AG08395 (cell line): Measurements from ENCODE around the gene FLT4.

Source experiments
- DNase-seq: peaks from one replicate; pipeline ENCODE4 v3.0.0; 2012; ENCODE audit warnings: mixed read lengths, low spot score

The FLT4 gene

GRCh38 chr5:180605554-180606214 is 43.7 kb downstream of the FLT4 start:
- DNase-seq, result peak; percentile 34

GRCh38 chr5:180604271-180604670 is 45.1 kb downstream of the FLT4 start:
- DNase-seq, result no peak

DNA sequence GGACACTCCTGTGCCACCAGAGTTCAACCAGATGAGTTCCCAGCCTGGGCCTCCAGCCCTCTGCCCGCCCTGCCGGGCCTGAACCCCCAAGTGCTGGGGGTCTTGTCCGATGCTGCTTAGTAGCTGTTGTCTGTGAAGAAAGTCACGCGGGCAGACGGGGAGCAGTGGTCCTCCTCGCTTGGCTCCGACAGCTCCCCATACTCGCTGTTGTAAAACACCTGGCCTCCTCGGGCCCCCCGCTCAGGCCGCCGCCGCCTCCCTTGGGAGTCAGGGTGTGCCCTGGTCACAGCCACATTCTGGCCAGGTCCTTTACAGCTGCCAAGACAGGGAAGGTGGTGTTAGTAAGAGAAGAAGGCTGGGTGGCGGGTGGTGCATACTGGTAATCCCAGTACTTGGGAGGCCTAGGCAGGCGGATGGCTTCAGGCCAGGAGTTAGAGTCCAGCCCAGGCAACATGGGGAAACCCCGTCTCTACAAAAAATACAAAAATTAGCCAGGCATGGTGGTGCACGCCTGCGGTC is 46.3 kb downstream of the FLT4 start:
- DNase-seq, result no peak

DNA sequence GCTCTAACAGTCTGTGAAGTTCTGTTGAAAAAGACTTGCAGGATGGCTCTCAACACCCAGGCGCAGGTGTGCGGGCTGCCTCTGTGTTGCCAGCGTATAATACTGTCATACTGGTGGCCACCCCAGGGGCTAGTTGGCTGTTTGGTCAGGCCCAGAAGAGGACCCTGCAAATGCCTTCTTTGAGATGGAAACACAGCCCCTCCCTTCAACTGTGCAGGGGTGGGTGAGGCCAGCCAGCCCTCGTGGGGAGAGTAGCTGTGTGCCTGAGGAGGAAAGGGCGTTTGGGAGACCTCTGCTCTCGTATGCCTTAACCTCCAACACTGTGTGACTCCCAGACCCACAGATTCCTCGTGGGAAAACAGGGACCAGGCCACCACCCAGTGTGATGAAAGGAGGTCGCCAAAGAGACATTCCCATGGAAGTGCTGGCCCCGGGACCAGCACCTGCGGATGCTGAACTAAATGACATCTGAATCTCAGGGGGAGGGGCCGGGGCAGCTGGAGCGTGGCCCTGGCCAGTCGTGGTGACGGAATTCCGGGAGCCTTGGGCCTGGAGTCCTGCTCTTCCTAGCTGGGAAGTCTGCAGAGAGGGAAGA is 46.8 kb downstream of the FLT4 start:
- DNase-seq, result no peak

DNA sequence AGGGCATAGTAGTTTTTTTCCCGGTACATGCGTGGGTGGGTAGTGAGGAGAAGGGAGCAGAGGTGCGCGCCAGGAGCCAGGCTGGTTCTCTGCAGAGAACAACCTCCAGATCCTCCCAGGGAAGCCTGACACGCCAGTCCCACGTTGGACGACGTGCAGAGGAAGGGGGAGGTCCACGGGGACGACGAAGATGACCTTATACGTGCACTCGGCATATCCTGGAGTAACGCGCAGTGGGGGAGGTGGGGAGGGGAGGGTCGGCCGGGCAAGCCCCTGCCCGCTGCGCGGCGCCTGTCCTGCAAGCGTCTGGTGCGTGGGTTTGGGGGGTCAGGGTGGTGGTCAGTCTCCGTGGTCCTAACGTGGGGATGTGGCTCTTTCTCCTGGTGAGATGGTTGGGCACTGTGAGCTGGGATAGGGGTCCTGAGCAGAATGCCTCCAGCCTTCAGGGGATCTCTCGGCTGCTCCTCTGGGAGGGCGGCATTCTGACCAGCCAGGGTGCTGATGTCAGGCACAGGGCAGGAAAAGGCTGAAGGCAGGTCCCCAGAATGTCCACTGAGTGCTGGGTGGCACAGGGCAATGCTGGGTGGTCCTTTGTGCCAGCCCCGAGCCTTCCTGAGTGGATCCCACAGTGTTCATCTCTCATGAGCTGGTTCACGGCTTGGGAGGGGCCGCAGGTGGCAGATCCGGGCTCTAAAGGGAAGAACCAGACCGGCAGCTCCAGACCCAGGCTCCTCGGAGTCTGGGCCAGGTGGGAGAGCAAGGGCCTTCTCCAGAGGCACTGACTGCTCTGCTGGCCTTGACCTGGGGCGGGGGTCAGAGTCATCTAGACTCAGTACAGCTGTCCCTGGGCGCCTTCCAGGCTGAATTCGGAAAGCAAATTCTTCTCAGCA is 47.6 kb downstream of the FLT4 start:
- DNase-seq, result no peak

DNA sequence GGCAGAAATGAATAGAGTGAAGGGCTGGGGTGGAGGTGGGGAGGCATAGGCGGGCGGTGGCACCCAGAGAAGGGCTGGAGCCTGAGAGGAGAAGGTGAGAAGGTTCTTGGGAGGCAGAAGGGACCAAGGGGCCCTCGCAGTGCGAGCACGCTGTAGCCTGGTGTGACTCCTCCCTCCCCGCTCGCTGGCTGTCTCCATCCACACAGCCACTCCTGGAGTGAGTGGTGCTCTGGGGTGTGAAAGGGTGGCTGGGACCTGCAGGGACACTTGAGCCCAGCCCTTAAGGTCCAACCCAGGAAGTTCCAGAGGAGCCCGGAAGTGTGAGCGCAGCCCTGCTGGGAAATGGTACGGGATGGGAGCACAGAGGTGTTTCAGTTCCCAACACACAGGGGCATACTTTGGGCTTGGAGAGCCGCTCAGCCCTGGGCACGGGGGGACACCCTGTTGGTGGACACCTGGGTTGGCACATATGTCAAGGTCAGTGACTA is 48.8 kb downstream of the FLT4 start:
- DNase-seq, result no peak

DNA sequence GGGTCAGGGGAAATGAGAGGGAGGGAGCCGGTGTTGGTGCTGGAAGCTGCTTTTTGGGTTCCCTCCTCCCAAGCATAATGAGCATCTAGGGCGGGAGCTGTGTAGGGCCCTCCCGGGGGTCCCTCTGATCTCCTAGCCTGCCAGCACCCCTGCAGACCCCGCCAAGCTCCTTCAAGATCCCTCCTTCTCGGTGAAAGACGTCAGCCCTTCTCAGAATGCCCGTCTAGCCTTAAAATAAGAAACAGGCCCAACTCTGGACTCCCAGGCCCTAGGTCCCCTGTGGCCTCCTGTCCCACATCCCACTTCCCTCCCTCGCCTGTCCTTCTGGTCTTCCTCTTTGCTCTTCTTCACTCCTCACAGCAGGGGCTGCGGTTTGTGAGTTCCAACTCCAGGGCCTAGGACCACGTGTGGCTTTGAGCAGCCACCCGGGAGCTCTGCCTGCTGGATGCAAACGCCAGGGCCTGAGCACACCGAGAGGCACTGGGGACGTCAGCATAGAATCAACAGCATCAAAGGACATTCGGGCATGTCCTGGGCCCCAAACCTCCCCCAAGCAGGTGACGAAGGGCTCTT is 49.3 kb downstream of the FLT4 start:
- DNase-seq, result no peak

- no peak for DNase-seq
Measured at GRCh38 chr5:180599590-180599914, 49.8 kb downstream of the FLT4 start.

GRCh38 chr5:180598797-180599589 is 50.4 kb downstream of the FLT4 start:
- DNase-seq, result no peak

DNA sequence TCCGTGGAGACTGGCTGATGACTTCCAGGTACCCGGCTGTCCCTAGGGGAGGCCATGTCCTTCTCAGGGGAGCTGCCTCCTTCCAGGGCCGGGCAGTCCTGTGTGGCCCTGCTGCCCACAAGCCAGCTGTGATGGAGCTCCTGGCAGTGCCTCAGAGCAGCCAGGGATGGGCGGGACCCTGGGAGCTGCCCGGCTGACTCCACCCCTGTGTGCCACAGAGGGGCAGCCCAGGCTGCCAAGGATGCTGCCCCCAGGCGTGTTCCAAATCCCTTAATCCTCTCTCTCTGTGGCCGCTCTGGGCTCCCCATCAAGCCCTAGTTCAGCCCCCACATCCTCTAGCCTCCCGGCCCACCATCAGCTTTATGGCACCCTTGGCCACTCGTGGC is 51.1 kb downstream of the FLT4 start:
- no peak for DNase-seq

DNA sequence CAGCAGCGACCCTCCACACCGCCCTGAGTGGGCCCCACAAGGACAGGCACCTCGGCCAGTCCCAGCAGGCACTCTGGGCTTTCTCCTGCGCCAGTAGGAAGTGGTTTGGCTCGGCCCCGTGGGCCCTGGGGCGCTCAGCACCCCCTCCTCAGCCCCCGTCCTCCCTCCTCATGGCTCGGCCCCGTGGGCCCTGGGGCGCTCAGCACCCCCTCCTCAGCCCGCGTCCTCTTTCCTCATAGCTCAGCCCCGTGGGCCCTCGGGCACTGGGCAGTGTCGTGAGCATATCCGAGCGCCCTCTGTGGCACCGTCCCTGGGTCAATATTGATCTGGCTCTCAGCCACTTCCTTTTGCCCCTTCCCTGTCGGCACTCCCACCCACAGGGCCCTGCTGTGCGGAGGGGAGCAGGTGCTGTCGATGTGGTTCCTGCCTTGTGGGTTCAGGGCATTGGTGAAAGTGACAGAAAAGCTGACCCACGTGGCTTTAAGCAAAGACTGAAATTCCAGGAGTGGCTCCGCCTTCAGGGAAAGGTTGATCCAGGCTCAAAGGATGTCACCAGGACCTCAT is 52.6 kb downstream of the FLT4 start:
- DNase-seq, result no peak

DNA sequence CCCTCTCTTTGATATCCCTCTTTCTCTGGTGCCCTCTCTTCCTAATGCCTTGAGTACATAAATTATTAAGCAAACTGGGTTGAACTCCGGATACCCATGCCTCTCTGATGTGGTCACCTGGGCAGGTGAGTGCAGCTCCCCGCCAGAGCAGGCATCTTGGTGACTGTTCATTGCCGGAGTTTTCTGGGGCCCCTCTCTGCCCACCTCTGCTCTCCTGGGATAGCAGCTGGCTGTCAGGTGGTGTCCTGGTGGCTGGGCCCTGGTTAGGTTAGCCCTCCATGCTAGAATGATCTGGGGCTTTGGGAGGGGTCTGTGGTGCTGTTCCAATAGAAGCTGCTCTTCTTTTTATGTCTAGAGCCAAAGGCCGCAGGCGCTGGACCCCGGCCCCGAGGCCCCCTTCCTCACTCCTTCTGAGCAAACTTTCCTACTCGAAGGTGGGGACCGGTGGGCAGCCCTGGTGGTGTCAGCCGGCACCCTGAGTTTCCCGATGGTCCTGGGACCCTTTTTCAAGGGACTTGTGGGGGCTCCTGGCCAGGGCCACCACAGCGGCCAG is 53.2 kb downstream of the FLT4 start:
- DNase-seq, result no peak

DNA sequence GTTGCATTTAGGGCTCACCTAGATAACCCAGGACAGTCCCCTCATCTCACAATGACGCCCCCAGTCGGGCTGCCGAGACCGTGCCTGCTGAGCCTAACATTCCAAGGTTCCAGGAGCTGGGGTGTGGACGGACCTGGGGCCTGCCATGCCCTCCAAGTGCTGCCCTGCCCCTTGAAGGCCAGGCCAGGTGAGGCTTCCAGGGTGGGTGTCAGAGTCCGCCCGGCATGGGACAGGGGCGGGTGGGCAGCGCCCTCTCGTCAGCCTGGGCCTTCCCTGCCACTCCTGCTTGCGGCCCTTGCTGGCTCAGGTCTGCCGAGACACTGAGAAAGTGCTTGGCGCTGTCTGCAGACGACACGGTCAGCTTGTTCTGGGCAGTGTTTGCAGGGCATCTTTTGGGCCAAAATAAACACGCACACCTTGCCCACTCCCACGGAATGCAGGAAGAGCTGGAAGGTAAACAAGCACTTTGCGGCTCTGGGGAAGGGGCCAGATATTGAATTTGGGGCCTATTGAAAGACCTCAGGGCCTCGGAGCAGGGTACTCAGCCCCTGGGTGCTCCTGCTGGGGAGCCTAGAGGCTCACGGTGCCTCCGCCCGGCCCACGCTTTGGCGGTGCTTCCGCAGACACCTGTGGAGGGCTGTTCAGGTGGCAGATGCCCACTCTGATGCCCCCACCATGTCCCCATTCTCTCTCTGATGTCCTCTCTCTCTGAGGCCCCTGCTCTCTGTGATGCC is 53.9 kb downstream of the FLT4 start:
- no peak for DNase-seq

DNA sequence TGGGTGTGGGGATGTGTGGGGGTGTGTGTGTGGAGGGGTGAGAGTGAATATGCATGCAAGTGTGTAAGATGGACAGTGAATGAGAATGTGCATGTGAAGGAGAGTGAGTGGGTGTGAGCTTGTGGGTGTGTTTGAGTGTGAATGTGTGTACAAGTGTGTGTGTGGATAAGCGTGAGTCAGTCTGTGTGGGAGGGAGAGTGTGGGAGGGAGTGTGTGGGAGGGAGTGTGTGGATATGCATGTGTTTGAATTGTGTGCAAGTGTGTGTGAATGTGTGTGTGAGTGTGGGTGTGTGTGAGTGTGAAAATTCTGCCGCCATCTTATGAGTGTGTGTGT is 54.4 kb downstream of the FLT4 start:
- no peak for DNase-seq

GRCh38 chr5:180594311-180595045 is 54.9 kb downstream of the FLT4 start:
- no peak for DNase-seq

DNA sequence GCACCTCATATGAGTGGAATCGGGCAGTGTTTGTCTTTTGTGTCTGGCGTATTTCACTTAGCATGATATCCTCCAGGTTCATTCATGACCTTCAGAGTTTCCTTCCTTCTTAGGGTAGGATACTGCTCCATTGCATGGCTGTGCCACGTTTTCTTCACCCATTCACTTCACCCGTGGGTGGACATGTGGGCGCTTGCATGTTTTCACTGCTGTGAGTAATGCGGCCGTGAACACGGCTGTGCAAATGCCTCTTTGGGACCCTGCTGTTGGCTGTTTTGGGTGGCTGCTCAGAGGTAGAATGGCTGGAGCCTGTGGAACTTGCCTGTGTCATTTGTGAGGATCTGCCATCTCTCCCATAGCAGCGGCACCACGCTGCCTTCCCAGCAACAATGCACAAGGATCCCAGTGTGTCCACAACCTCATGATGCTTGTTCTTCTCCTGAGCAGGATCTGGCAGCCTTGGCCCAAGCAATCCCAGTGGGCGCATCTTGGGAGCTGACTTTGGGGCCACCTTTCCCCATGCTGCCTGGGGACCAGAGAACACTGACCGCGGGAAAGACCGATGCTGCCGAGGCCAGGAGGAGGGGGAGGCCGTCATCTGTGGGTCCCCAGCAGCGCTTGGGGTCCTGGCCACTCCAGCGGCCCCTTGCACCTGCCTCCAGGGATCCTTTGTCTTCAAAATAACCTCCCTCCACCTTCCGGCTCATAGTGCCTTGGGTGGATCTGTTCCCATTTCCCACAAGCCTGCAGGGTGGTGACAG is 55.8 kb downstream of the FLT4 start:
- DNase-seq, result no peak

- no peak for DNase-seq
Measured at GRCh38 chr5:180592176-180592575, 57.2 kb downstream of the FLT4 start.

GRCh38 chr5:180591311-180591887 is 58.0 kb downstream of the FLT4 start, which contains the start of gene SCGB3A1:
SCGB3A1 (minus strand) TSS chr5:180591499; CDS start chr5:180591462, 37 bp downstream.
- no peak for DNase-seq
